Measurements from ENCODE around the gene TANGO6. TPM values are rescaled to one million over a fixed set of nuclear protein-coding genes. Genes with fewer than 3 reads are reported as not detected.
A peak's percentile ranks its signal among the peaks of the same experiment; 100 is the strongest.

Gene TANGO6
- polyA plus RNA-seq, 3 donors, result 5.5 to 6.8 (median 5.7) TPM

- DNase-seq (ENCODE audit: extremely low read depth in 1 of 11, low read depth in 9 of 11, low spot score in 4 of 11), result no peak
Observed at GRCh38 chr16:68857479-68857878, 14.1 kb downstream of the TANGO6 start.

DNA sequence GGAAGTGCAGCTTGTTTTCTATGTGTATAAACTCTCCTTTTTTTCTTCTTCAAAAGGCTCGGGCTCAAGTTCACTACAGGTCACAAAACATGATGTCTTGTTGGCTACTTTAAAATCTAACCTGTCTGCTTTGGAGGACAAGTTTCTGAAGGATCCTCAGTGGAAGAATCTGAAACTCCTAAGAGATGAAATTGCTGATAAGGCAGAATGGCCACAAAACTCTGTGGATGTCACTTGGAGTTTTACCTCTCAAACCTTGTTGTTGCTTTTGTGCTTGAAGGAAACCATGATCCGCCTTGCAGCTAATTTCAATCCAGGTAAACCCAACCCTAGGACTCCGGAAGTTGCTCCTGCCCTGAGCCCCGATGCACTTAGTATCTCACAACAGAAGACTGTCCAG is 16.5 kb downstream of the TANGO6 start:
- DNase-seq (ENCODE audit: extremely low read depth in 1 of 11, low read depth in 9 of 11, low spot score in 4 of 11), result no peak

DNA sequence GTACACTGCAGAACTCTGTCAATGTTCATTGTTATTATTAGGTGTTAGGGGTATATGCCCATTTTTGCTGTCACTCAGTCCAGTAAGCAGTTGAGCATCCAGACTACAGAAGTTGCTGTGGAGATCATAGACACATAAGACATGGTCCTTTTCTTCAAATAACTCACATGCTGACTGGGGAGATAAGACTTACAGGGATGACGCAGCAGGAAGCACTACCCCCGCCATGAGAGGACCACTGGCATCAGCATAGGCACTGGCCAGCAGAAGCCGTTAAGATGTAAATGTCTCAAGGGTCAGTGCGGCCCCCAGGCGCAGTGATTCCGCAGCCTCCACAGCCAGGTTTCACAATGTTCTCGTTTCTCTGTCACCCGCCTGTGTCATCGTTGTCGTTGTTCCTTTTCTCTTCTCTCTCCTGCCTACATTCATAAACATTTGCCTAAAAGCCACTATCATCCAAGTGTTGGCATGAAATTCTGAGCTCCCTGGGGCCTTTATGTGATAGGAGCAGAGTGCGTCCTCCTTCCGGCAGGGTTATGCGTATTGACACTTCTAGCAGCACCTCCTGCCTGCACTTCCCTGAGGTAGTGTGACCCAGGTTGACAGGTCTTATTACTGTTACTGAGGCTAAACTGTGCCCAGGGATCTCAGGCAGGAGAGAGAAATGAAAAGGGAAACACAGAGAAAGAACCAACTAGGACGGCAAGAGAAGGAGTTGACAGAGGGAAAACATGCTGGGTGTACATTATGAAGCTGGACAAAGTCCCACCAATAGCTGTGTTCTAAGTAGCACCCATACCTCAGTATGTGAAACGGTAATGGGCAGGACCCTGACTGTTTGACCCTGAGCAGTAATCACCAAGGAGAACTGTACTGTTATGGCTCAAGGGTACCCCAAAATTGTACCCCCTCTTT is 17.9 kb downstream of the TANGO6 start:
- DNase-seq (ENCODE audit: extremely low read depth in 1 of 11, low read depth in 9 of 11, low spot score in 4 of 11), result no peak

- no peak for DNase-seq (ENCODE audit: extremely low read depth in 1 of 11, low read depth in 9 of 11, low spot score in 4 of 11)
Observed at GRCh38 chr16:68866933-68867332, 23.6 kb downstream of the TANGO6 start.

DNA sequence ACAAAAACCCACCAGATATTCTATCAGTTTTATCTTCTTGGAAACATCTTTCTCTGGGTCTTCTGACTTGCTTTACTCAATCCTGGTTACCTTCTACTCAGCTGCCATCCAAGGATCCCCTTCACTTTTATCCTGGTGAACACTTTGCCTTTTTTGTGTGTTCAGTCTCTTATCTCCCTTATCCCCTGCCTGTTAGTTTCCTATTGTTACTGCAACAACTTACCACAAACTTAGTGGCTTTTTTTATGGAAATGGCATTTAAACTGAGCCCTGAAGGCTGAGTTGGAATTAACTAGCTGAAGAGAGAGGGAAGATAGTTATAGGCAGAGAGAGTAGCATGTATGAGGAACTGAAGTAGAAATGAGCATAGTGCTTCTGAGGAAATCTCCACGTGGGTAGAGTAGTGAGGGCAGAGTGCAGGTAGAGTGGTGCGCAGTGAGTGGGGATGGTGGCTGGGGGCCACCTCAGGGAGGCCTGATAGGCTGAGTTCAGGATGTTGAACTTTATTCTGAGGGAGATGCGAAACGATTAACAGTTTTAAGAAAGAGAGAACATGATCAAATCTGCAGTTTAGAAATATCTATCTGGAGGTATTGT is 26.3 kb downstream of the TANGO6 start:
- no peak for DNase-seq (ENCODE audit: extremely low read depth in 1 of 11, low read depth in 9 of 11, low spot score in 4 of 11)

DNA sequence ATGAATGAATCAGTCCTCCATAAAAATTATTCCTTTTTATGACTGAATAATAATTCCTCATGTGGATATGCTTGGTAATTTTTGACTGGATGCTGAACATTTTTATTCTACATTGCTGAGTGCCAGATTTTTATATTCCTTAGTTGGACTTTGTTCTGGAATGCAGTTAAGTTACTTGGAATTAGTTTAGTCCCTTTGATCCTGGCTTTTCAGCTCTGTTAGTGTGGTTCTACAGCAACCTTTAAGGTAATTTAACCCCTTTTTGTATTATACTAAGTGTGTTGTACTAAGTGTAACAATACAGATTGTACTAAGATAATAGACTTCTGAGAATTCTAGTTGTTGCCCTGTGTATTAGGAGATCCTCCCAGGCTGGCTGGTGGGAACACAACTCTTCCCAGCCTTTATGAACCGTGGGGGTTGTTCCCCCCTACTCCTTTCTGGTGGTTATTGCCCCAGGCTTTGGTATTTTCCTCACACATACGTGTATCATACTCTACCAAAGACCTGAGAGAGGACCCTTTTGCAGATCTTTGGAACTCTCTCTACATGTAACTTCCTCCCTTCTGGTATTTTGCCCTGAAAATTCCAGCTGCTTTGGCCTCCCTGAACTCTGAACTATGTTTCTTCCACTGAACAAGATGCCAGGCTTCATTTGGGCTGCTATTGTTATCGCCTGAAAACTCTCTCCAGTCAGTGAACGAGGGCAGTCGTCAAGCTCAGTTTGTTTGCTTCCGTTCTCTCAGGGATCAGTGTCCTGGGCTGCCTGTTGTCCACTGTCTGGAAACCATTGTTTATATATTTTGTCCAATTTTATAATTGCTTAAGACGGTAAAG is 30.5 kb downstream of the TANGO6 start:
- DNase-seq (ENCODE audit: extremely low read depth in 1 of 11, low read depth in 9 of 11, low spot score in 4 of 11), result no peak

GRCh38 chr16:68875871-68876270 is 32.5 kb downstream of the TANGO6 start:
- no peak for DNase-seq (ENCODE audit: extremely low read depth in 1 of 11, low read depth in 9 of 11, low spot score in 4 of 11)

GRCh38 chr16:68883685-68884084 is 40.4 kb downstream of the TANGO6 start:
- no peak for DNase-seq (ENCODE audit: extremely low read depth in 1 of 11, low read depth in 9 of 11, low spot score in 4 of 11)

DNA sequence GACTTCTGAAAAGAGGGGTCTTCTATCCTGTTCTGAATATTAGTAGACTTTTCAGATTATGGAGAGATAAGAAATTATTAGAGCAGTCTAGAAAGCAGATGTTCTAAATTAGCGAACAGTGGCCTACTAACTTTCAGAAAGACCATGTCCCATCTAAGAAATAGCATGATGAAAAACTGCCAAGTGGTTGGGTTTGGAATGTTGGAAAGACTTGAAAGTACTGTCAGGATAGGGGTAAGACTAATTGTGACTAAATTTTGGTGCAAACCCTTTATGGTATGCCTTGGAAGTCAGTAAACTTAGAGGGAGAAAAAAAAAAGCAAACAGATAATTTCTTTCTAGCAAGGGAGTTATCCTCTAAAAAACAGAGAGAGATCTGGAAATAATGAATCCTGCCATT is 41.1 kb downstream of the TANGO6 start:
- DNase-seq (ENCODE audit: extremely low read depth in 1 of 11, low read depth in 9 of 11, low spot score in 4 of 11), result no peak

GRCh38 chr16:68884861-68885720 is 41.8 kb downstream of the TANGO6 start:
- DNase-seq (ENCODE audit: extremely low read depth in 1 of 11, low read depth in 9 of 11, low spot score in 4 of 11), result no peak

- no peak for DNase-seq (ENCODE audit: extremely low read depth in 1 of 11, low read depth in 9 of 11, low spot score in 4 of 11)
Observed at GRCh38 chr16:68887107-68887506, 43.8 kb downstream of the TANGO6 start.

- DNase-seq (ENCODE audit: extremely low read depth in 1 of 11, low read depth in 9 of 11, low spot score in 4 of 11), result no peak
Observed at GRCh38 chr16:68889508-68890150, 46.3 kb downstream of the TANGO6 start.

DNA sequence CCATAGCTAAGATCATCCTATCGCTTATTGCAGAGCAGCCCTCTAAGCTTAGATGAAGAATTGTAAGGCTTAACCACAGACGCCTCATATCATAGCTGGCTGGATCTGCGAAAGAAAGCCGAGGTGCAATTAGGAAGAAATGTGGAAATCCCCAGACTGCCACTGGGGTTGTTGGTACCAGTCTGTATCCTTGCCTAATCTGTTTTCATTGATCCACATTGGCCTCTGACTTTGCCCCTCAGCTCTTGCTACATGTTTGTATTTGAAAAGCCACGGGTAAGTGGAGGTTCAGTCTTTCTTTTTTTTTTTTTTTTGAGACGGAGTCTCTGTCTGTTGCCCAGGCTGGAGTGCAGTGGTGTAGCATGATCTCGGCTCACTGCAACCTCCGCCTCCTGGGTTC is 48.9 kb downstream of the TANGO6 start:
- no peak for DNase-seq (ENCODE audit: extremely low read depth in 1 of 11, low read depth in 9 of 11, low spot score in 4 of 11)

GRCh38 chr16:68892898-68893297 is 49.6 kb downstream of the TANGO6 start:
- DNase-seq (ENCODE audit: extremely low read depth in 1 of 11, low read depth in 9 of 11, low spot score in 4 of 11), result no peak

GRCh38 chr16:68893710-68894705 is 50.7 kb downstream of the TANGO6 start:
- peak in 10 of 11 donors; percentile 38 to 66 (median 56) for DNase-seq (ENCODE audit: extremely low read depth in 1 of 11, low read depth in 9 of 11, low spot score in 4 of 11)

DNA sequence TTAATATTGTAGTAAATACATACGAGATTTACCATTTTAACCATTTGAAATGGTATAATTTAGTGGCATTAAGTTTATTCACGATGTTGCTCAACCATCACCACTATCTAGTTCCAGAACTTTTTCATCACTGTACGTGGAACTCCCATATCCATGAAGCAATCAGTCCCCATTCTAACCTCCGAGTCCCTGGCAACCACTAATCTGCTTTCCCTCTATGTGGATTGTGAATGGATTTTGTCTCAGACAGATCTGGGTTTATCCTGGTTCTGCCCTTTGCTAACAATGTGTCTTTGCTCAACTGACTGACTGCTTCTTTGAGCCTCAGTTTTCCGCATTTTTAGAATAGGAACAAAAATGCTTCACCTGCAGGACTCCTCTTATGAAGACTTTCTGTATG is 51.4 kb downstream of the TANGO6 start:
- no peak for DNase-seq (ENCODE audit: extremely low read depth in 1 of 11, low read depth in 9 of 11, low spot score in 4 of 11)

DNA sequence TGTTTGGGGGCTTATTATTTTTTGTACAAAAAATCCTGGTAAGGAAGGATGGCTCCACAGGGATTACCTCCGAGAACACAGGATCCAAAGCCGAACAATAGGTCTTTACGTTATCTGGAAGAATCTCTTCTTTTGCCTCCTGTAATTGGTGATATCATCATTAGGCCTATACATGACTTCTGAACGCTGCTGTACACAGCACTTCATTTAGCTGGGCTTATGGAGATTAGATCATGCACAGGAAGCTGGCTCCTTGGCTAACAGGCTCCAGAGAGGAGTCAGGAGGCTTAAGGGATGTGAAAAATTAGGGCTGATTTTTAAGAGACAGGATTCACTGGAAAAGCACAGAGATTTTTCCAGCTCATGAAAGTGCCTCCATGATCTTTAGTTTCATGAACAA is 54.7 kb downstream of the TANGO6 start:
- no peak for DNase-seq (ENCODE audit: extremely low read depth in 1 of 11, low read depth in 9 of 11, low spot score in 4 of 11)

All from renal cortex interstitium (tissue), 11 donors.